GM21515 (cell line): Measurements from ENCODE around the gene CNGB1.
"Not testable (repeated sequence)": the region's sequence is repeated elsewhere in the genome, so short reads cannot be mapped to it uniquely, and the experiment has no call there.

Source experiments
- ATAC-seq: cut with Tn5 transposase; IDR thresholded peaks from one replicate; pipeline ENCODE4 v1.9.1; 2021; ENCODE audit not compliant: unreplicated experiment

Gene CNGB1

DNA sequence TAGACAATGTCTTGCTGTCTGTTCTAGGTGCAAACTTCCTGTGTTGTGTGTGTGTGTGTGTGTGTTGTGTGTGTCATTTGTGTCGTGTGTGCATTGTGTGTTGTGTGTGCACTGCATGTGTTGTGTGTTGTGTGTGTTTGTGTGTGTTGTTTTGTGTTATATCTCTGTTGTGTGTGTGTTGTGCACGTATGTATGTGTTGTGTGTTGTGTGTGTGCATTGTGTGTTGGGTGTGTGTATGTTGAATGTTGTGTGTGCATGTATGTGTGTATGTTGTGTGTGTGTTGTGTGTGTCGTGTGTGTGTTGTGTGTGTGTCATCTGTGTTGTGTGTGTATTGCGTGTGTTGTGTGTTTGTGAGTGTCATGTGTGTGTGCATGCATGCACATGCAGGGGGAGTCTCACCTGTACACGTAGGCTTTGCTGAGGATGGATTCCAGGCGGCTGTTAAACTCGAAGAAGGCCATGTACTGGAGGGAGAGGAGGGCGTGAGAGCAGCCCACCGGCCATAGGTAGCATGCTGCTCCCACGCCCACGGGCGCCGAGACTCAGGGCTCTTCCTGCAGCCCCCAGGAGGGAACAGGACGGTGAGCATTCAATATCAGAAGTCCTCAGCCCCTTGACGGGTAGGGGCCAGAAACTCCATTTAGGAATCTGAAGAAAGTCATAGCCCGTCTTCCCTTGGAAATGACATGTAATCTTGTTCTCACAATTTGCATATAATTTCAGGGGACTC, 58.2 kb downstream of the CNGB1 start:
- no peak for ATAC-seq

DNA sequence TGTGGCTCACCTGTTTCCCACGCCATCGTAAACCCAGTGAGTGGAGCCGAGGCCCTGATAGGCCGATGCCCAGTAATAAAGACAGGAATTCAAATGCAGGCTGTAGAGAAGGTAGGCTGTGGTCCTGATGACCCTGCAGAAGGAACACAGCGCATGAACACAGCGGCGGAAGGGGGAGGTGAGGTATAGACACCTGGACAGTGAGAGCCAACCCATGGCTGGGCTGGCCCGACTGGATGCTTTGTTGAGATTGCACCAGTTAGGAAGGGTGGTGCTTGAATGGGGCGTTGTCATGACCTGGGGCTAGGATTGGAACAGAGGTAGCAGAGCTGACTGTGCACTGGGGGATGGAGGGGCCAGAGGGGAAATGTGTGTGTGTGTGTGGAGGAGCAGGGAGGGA, 59.2 kb downstream of the CNGB1 start:
- no peak for ATAC-seq

DNA sequence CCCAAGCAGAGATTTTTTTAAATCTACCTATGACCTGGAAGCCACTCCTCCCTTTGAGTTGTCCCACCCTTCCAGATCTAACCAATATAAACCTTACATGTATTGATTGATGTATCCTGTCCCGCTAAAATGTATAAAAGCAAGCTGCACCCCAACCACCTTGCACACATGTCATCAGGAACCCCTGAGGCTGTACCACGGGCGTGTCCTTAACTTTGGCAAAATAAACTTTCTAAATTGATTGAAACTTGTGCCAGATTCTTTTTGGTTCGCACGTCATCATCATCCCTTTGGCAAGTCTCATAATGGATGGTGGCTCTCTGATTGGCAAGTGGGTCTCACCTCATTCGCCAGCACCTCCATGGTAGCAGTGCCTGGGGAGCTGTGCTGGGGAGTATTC, 60.2 kb downstream of the CNGB1 start:
- no peak for ATAC-seq

- ATAC-seq = no peak
Observed at GRCh38 chr16:57908409-57908987, 62.4 kb downstream of the CNGB1 start.

GRCh38 chr16:57906382-57907316, 64.3 kb downstream of the CNGB1 start:
- no peak for ATAC-seq

- no peak for ATAC-seq
Observed at GRCh38 chr16:57904101-57904500, 66.8 kb downstream of the CNGB1 start.

DNA sequence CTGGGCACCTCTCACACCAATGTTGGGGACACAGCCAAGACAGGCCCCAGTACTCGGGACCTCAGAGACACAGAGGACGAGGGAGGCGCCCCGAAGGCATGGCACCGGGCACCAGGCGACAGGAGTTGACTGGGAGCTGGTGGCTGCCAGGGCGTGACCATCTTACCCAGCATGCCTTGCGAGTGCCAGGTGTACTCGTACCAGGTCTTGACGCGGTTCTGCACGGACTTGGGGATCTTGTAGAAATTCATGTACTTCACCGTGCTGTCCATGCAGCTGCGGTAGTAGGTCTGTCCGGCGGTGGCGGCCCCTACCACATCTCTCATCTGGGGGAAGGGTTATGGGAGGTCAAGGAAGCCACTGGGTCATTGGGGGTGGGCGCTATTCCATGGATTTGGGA, 67.3 kb downstream of the CNGB1 start:
- ATAC-seq = no peak

DNA sequence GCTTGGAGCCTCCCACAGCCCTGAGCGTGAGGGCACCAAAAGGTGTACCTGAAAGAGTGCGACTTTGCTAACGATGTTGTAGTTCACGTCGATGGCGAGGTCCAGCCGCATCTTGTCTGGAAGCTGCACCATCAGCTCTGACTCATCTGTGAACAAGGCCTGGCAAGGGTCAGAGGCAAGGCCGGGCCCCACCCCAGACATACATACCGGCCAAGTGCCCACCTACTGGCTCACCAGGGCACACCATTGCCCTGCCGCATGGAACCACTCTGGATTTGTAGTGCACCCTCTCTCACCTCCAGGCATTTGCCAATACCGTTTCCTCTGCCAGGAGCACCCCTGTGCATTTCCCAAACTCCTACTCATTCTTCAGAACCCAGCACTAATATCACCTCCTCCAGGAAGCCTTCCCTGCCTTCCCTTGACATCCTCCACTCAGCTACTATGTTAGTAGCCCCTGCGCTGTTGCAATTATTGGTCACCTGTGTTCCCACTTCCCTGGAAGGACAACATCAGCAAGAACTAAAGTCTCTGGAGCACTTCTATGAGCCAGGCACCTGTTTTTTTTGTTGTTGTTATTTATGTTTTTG, 69.4 kb downstream of the CNGB1 start:
- ATAC-seq = no peak

DNA sequence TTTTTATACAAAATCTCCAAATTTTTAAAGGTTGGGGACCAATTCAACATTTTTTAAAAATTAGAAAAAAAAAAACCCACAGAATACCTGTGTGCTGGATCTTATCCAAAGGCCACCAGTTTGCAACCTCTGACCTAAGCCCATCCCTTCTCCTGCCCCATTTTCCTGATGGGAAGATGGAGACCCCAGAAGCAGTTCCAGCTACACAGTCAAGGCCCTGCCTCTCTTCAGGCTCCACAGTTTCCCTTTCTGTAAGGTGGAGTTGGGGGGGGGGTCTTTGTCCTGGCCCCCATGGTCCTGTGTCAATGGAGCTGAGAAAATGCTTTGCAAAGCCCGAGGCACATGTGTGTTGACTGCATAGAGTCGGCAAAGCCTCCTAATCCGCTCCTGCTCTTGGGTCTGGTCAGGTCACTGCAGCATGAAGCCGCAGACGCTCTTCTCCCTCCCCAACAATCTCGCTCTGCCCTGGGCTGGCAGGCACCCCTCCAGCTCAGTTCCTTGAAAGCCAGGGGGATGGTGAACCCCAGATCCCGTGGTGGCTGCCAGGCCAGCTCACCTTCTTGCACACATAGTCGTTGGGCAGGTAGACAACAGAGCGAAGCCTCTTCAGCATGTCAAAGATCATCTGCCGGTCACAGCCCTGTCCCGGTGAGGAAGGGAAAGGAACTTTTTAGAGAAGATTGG, 70.0 kb downstream of the CNGB1 start:
- ATAC-seq = no peak

GRCh38 chr16:57899771-57900661, 70.9 kb downstream of the CNGB1 start:
- ATAC-seq = no peak

GRCh38 chr16:57898961-57899360, 72.0 kb downstream of the CNGB1 start:
- no peak for ATAC-seq

- no peak for ATAC-seq
Observed at GRCh38 chr16:57897996-57898395, 72.9 kb downstream of the CNGB1 start.

GRCh38 chr16:57897053-57897784, 73.7 kb downstream of the CNGB1 start:
- no peak for ATAC-seq

DNA sequence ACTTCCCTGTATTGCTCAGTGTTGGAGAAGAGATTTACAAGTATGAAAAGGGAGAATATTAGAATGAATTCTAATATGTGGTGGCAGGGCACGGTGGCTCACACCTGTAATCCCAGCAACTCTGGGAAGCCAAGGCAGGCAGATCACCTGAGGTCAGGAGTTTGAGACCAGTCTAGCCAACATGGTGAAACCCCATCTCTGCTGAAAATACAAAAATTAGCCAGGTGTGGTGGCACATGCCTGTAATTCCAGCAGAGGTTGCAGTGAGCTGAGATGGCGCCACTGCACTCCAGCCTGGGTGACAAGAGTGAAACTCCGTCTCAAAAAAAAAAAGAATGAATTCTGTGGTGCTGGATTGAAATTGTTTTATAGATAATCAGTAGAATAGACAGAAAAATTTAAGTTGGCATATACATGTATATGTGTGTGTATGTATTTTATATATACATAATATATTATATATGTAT, 75.8 kb downstream of the CNGB1 start:
- ATAC-seq = not testable (repeated sequence)

DNA sequence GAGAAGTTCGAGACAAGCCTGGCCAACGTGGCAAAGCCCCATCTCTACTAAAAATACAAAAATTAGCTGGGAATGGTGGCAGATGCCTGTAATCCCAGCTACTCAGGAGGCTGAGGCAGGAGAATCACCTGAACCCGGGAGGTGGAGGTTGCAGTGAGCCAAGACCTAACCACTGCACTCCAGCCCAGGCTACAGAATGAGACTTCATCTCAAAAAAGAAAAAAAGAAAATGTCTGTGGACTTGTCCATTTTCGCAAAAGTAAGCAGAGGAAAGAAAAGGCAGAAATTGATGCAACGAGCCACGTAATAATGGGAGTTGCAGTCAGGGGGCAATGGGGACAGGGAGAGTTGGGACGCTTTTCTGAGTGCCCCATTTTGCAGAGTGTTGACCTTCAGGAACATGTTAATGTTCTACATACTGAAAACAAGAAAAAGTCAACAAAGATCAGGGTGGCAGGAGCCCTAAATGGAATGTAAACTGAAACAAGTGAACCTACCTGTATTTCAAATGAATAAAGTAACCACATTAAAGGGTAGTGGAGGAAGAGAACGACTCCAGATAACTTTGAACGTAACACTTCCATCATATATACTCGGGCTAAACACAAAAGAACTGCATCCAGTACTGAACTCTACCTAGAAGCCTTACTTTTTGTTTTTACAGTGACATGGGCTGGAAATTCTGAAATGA, 76.4 kb downstream of the CNGB1 start:
- no peak for ATAC-seq

DNA sequence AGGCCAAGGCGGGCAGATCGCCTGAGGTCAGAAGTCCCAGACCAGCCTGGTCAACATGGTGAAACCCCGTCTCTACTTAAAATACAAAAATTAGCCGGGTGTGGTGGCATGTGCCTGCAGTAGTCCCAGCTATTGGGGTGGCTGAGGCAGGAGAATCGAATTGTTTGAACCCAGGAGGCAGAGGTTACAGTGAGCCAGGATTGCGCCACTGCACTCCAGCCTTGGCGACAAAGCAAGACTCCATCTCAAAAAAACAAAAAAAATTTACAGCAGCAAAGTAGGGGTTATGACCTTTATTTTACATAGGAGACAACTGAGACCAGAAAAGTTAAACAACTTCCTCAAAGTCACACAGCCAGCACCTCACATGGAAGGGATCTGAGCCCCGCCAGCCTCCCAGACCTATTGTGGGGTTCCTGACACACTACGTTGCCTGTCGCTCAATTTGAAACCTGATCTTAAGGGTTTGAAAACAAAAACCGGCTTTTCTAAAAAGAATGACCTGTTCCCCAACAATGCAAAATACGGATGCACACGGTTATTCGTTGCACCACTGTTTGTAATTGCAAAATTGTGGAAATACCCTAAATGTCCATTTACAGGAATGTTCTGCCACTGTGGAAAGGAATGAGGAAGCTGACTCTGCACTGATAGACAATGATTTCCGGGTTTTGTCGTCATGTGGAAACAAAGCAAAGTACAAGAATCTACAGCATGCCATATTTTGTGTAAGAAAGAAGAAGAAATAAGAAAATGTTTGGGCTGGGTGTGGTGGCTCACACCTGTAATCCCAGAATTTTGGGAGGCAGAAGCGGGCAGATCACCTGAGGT, 77.2 kb downstream of the CNGB1 start:
- no peak for ATAC-seq

GRCh38 chr16:57893217-57893558, 77.7 kb downstream of the CNGB1 start:
- ATAC-seq = no peak
